CD4-positive, alpha-beta T cell (primary cell): ENCODE results near the gene MEF2A. TPM values are rescaled to one million over a fixed set of nuclear protein-coding genes. Genes with fewer than 3 reads are reported as not detected.

ENCODE experiments used
- ATAC-seq: fragments of 200-7000 bp; cut with Tn5 transposase; one replicate; pipeline ENCODE4 v1.10.0; 2022; ENCODE audit warnings: mild to moderate bottlenecking; ENCODE audit not compliant: poor library complexity
- CTCF ChIA-PET: fragments of 350-600 bp; sonication (Branson Sonifier 250); formaldehyde crosslinking; loops from one replicate; lab custom pipeline; 2021; ENCODE audit warnings: antibody characterized with exemption, inconsistent platforms; lab: Charles Lee
- POLR2A ChIA-PET: fragments of 350-600 bp; sonication (Branson Sonifier 250); formaldehyde crosslinking; loops from one replicate; lab custom pipeline; 2021; ENCODE audit warnings: antibody characterized with exemption, inconsistent platforms; lab: Charles Lee
- DNase-seq, 14 experiments: peaks; one replicate each; pipeline ENCODE4 v3.0.0-alpha.2; 2013 to 2020; ENCODE audit warnings: mixed read lengths in 2 of 14
- H3K27ac ChIP-seq, 2 donors: one replicate each; pipeline versions ENCODE4 v1.5.1 to v1.7.0; 2013; ENCODE audit warnings: low read length in 2 of 2, low read depth in 1 of 2, mild to moderate bottlenecking in 1 of 2
- H3K27me3 ChIP-seq, 2 experiments: 1 replicate in 1 of 2; 2 replicates in 1 of 2; pipeline versions ENCODE4 v1.6.1 to v1.7.0; 2013; ENCODE audit warnings: low read length in 2 of 2, control low read depth in 1 of 2, mild to moderate bottlenecking in 1 of 2, moderate library complexity in 1 of 2; ENCODE audit not compliant: insufficient read depth in 2 of 2, control insufficient read depth in 1 of 2
- H3K36me3 ChIP-seq: one replicate; pipeline ENCODE4 v1.6.1; 2013; ENCODE audit warnings: low read length, control low read depth; ENCODE audit not compliant: insufficient read depth
- H3K4me1 ChIP-seq: one replicate; pipeline ENCODE4 v1.6.1; 2013; ENCODE audit warnings: low read length, control low read depth; ENCODE audit not compliant: insufficient read depth
- H3K4me3 ChIP-seq: one replicate; pipeline ENCODE4 v1.5.1; 2013; ENCODE audit warnings: mild to moderate bottlenecking, low read length, moderate library complexity
- H3K9me3 ChIP-seq, 2 experiments: 1 replicate in 1 of 2; 2 replicates in 1 of 2; pipeline versions ENCODE4 v1.6.1 to v1.7.0; 2013; ENCODE audit warnings: low read length in 2 of 2, mild to moderate bottlenecking in 2 of 2, control low read depth in 1 of 2, moderate library complexity in 1 of 2; ENCODE audit not compliant: control insufficient read depth in 1 of 2, insufficient read depth in 1 of 2
- H3K27ac Mint-ChIP-seq: one replicate; pipeline ENCODE4 v1.8.0; 2020; ENCODE audit warnings: mixed read lengths
- H3K27me3 Mint-ChIP-seq: one replicate; pipeline ENCODE4 v1.8.0; 2021; ENCODE audit warnings: mixed read lengths
- H3K36me3 Mint-ChIP-seq: one replicate; pipeline ENCODE4 v1.8.0; 2021; ENCODE audit warnings: low read depth, mixed read lengths
- H3K4me1 Mint-ChIP-seq: one replicate; pipeline ENCODE4 v1.8.0; 2021; ENCODE audit warnings: low read depth, mixed read lengths
- H3K4me3 Mint-ChIP-seq: one replicate; pipeline ENCODE4 v1.8.0; 2020; ENCODE audit warnings: mild to moderate bottlenecking, mixed read lengths
- H3K9me3 Mint-ChIP-seq: one replicate; pipeline ENCODE4 v1.8.0; 2020; ENCODE audit warnings: mixed read lengths
- CTCF ChIP-seq: fragments of 200-600 bp; IDR thresholded peaks from one replicate; pipeline ENCODE4 v1.8.0; 2022; ENCODE audit warnings: antibody characterized with exemption, mild to moderate bottlenecking
- intact Hi-C, 2 experiments: fragments of 100-400 bp; cut with DNase I in 1 of 2; cut with micrococcal nuclease in 1 of 2; formaldehyde crosslinking; loops; one replicate each; pipeline versions ENCODE4 v1.15.1 to v1.9.0; 2023 to 2025; cut with DNase I, micrococcal nuclease
- total RNA-seq, 174 experiments: library from RNA in 2 of 174; stranded (reverse) in 2 of 174; gene quantifications; one replicate each; pipeline ENCODE4 v1.2.3 and lab custom pipeline; 2021 to 2026

The MEF2A gene
- total RNA-seq, 2 experiments from 2014 or later, result 23.2 to 24.9 TPM

- H3K4me1 ChIP-seq, result no peaks in the 10 kb centered on the region
- no peak overlapping the region for H3K4me3 ChIP-seq
- peaks cover 2% of the 10 kb centered on the region for H3K36me3 ChIP-seq
- no peak overlapping the region for H3K4me3 Mint-ChIP-seq
- no peak overlapping the region for H3K27ac ChIP-seq
- ChIA-PET POLR2A (interaction anchor here (0.7 kb wide), 1 partner anchor 745 kb away, joined by 3 read pairs; no protein-coding TSS in a partner anchor), CTCF (no interaction called here)
- DNase-seq, result no peak
- no peaks in the 10 kb centered on the region for H3K27me3 Mint-ChIP-seq
- no peaks in the 10 kb centered on the region for H3K9me3 ChIP-seq
- peaks cover 72% of the 10 kb centered on the region for H3K4me1 Mint-ChIP-seq
- no peaks in the 10 kb centered on the region for H3K27me3 ChIP-seq
- H3K9me3 Mint-ChIP-seq, result no peaks in the 10 kb centered on the region
- H3K36me3 Mint-ChIP-seq, result peaks cover 38% of the 10 kb centered on the region
- H3K27ac Mint-ChIP-seq, result no peak overlapping the region
- ATAC-seq, result no peak
- intact Hi-C loops, result no loop called here
- TF ChIP-seq CTCF, result no peak
Observed at GRCh38 chr15:99605490-99605931, 39.7 kb downstream of the MEF2A start.

- CTCF ChIA-PET, result no interaction called here
Observed at GRCh38 chr15:99605990-99606389, 40.2 kb downstream of the MEF2A start.

GRCh38 chr15:99606646-99607045 lies 40.9 kb downstream of the MEF2A start:
- H3K27ac ChIP-seq, result no peak overlapping the region
- no peak overlapping the region for H3K4me3 Mint-ChIP-seq
- DNase-seq (no peak), ATAC-seq (no peak)
- intact Hi-C loops, result no loop called here
- no peak overlapping the region for H3K27ac Mint-ChIP-seq
- H3K9me3 ChIP-seq, result no peaks in the 10 kb centered on the region
- no peak overlapping the region for H3K4me3 ChIP-seq
- H3K4me1 ChIP-seq, result no peaks in the 10 kb centered on the region
- no peaks in the 10 kb centered on the region for H3K27me3 Mint-ChIP-seq
- H3K9me3 Mint-ChIP-seq, result no peaks in the 10 kb centered on the region
- no peaks in the 10 kb centered on the region for H3K27me3 ChIP-seq
- CTCF ChIA-PET, result no interaction called here
- peaks cover 2% of the 10 kb centered on the region for H3K36me3 ChIP-seq
- H3K36me3 Mint-ChIP-seq, result peaks cover 28% of the 10 kb centered on the region
- POLR2A ChIA-PET, result no interaction called here
- no peak for TF ChIP-seq CTCF
- H3K4me1 Mint-ChIP-seq, result peaks cover 63% of the 10 kb centered on the region

More at GRCh38 chr15:99605990-99606389, 40.2 kb downstream of the MEF2A start:
- intact Hi-C loops, result no loop called here
- H3K27ac ChIP-seq, result no peak overlapping the region
- no peak overlapping the region for H3K27ac Mint-ChIP-seq
- peaks cover 34% of the 10 kb centered on the region for H3K36me3 Mint-ChIP-seq
- ATAC-seq (no peak), DNase-seq (no peak)
- no peaks in the 10 kb centered on the region for H3K27me3 ChIP-seq
- peaks cover 2% of the 10 kb centered on the region for H3K36me3 ChIP-seq
- no peaks in the 10 kb centered on the region for H3K4me1 ChIP-seq
- H3K4me1 Mint-ChIP-seq, result peaks cover 69% of the 10 kb centered on the region
- no peak overlapping the region for H3K4me3 ChIP-seq
- H3K4me3 Mint-ChIP-seq, result no peak overlapping the region
- no peaks in the 10 kb centered on the region for H3K27me3 Mint-ChIP-seq
- no peaks in the 10 kb centered on the region for H3K9me3 ChIP-seq
- TF ChIP-seq CTCF, result no peak
- POLR2A ChIA-PET, result no interaction called here
- no peaks in the 10 kb centered on the region for H3K9me3 Mint-ChIP-seq
